GM10248 (cell line): ENCODE results near the gene SETD1B.

Experiments used
- CTCF ChIA-PET: fragments of 300-600 bp; sonication (Branson Sonifier 250); formaldehyde crosslinking; extraction: SDS; loops from one replicate; lab custom pipeline; 2021; ENCODE audit warnings: antibody characterized with exemption; lab: Yijun Ruan, JAX
- POLR2A ChIA-PET: fragments of 350-650 bp; sonication (Branson Sonifier 250); formaldehyde crosslinking; extraction: SDS; loops from one replicate; lab custom pipeline; 2020; ENCODE audit warnings: antibody characterized with exemption; lab: Yijun Ruan, JAX
- DNase-seq: peaks from one replicate; pipeline ENCODE4 v3.0.0; 2012; ENCODE audit errors: extremely low spot score
- CTCF ChIP-seq: IDR thresholded peaks from 2 replicates; pipeline ENCODE4 v1.5.1; 2012; ENCODE audit warnings: mild to moderate bottlenecking, low read depth; ENCODE audit errors: extremely low read depth, missing control alignments, control extremely low read depth

The SETD1B gene

GRCh38 chr12:121812921-121813896 is 9.4 kb downstream of the SETD1B start:
- DNase-seq: no peak
- ChIA-PET POLR2A (no interaction called here), CTCF (interaction anchor here (0.8 to 12.8 kb wide), 12 partner anchors 8 to 310 kb away, joined by 3 to 565 read pairs (median 6); partner anchors contain the start of genes RHOF and SETD1B)
- TF ChIP-seq CTCF: no peak

GRCh38 chr12:121813951-121814350 is 10.1 kb downstream of the SETD1B start:
- POLR2A ChIA-PET: no interaction called here
- no peak for DNase-seq
- CTCF ChIA-PET: interaction anchor here (12.8 kb wide), 1 partner anchor 19 kb away, joined by 565 read pairs; the partner anchor contains the start of gene RHOF
- TF ChIP-seq CTCF: no peak

- no peak for DNase-seq
- ChIA-PET POLR2A (no interaction called here), CTCF (interaction anchor here (0.9 to 12.8 kb wide), 5 partner anchors 16 to 79 kb away, joined by 3 to 565 read pairs (median 5); partner anchors contain the start of gene RHOF)
- no peak for TF ChIP-seq CTCF
These were observed 10.8 kb downstream of the SETD1B start for GRCh38 chr12:121814429-121815119.

DNA sequence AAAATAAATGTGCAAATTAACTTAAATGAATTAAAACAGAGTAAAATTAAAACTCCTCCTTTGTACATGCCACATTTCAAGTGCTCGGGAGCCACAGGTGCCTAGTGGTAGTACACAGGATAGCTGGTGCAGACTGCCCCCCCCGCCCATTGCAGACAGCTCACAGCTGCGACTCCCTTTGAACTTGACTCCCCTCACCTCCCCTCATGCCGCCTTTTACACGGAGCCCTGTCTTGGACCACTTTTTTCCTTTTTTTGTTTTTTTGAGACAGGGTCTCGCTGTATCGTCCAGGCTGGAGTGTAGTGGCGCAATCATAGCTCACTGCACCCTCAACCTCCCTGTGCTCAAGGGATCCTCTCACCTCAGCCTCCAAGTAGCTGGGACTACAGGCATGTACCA is 11.5 kb downstream of the SETD1B start:
- ChIA-PET CTCF (interaction anchor here (0.9 to 3.0 kb wide), 4 partner anchors 16 to 78 kb away, joined by 3 to 23 read pairs (median 4); no protein-coding TSS in a partner anchor), POLR2A (no interaction called here)
- no peak for DNase-seq
- TF ChIP-seq CTCF: no peak

DNA sequence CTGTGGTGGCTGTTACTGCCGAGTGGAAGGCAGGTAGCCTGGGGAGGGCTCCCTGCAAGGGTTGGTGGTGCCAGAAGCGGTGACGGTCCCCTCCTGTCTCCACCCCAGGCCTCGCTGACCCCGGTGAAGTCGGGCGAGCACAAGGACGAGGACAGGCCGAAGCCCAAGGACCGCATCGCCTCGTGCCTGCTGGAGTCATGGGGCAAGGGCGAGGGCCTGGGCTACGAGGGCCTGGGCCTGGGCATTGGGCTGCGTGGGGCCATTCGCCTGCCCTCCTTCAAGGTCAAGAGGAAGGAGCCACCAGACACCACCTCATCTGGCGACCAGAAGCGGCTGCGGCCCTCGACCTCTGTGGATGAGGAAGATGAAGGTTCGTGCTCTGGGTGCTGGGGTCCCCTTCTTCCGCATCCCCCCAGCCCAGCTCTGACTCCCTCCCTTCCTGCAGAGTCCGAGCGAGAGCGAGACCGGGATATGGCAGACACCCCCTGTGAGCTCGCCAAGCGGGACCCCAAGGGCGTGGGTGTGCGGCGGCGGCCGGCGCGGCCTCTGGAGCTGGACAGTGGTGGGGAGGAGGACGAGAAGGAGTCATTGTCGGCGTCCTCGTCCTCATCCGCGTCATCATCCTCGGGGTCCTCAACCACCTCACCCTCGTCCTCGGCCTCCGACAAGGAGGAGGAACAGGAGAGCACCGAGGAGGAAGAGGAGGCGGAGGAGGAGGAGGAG is 13.3 kb downstream of the SETD1B start:
- no peak for TF ChIP-seq CTCF
- CTCF ChIA-PET: interaction anchor here (3.0 kb wide), 1 partner anchor 22 kb away, joined by 23 read pairs; no protein-coding TSS in a partner anchor
- POLR2A ChIA-PET: no interaction called here
- no peak for DNase-seq
